IMR-90 (cell line): ENCODE data around the gene PCP2.

ENCODE experiments used
- POLR2A ChIP-seq: IDR thresholded peaks from 2 replicates; pipeline ENCODE4 v1.6.1; 2012; ENCODE audit warnings: mild to moderate bottlenecking, low read depth, low read length
- TF ChIP-seq, protein P1 (sequence below): conservative IDR thresholded peaks from 2 replicates; pipeline ENCODE4 v1.5.1; 2012; ENCODE audit warnings: mild to moderate bottlenecking, low read depth, low read length, improper control_type of control experiment

DNA sequence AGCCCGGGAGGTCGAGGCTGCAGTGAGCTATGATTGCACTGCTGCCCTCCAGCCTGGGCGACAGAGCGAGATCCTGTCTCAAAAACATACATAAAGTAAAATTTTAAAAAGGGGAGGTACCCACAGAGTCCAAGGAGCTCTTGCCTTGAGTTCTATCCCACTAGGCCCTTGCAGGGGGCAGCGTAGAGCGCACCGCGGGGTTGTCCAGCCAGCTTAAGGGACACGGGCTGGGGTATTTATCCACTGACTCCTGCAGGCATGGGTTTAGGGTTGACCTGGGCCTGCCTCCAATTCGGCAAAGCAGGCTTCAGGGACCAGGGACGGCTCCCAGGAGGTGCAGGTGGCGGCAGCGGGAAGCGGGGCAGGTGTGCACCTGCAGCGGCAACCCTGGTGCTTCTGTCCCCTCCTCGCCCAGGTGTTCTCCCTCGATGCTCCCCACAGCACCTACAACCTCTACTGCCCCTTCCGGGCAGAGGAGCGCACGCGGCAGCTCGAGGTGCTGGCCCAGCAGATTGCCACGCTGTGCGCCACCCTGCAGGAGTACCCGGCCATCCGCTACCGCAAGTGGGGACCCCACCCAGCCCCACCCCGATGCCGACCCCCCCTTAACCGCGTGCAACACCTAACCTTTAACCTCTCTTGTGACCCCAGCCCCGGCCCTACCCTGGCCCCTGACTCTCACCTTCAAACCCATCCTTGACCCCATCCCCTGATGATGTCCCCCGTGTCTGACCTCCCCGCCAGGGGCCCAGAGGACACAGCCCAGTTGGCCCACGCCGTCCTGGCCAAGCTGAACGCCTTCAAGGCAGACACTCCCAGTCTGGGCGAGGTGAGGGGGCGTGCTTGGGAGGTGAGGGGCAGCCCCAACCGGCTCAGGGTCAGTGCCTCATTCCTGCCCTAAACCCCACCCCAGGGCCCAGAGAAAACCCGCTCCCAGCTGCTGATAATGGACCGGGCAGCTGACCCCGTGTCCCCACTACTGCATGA lies 8.1 kb upstream of the PCP2 start:
- TF ChIP-seq, protein P1, sequence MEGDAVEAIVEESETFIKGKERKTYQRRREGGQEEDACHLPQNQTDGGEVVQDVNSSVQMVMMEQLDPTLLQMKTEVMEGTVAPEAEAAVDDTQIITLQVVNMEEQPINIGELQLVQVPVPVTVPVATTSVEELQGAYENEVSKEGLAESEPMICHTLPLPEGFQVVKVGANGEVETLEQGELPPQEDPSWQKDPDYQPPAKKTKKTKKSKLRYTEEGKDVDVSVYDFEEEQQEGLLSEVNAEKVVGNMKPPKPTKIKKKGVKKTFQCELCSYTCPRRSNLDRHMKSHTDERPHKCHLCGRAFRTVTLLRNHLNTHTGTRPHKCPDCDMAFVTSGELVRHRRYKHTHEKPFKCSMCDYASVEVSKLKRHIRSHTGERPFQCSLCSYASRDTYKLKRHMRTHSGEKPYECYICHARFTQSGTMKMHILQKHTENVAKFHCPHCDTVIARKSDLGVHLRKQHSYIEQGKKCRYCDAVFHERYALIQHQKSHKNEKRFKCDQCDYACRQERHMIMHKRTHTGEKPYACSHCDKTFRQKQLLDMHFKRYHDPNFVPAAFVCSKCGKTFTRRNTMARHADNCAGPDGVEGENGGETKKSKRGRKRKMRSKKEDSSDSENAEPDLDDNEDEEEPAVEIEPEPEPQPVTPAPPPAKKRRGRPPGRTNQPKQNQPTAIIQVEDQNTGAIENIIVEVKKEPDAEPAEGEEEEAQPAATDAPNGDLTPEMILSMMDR: 0 out of 2 replicates have a peak, but pooled peaks have one; percentile 6
- TF ChIP-seq POLR2A: no peak
